ENCODE measurements around the gene SHISA6.

The SHISA6 gene

GRCh38 chr17:11430751-11431150 is 189.7 kb downstream of the SHISA6 start:
- no peak for FAIRE-seq

GRCh38 chr17:11438673-11439072 is 197.7 kb downstream of the SHISA6 start:
- DNase-seq (ENCODE audit: insufficient read length, low spot score) (no peak), FAIRE-seq (no peak)

More at GRCh38 chr17:11430751-11431150, 189.7 kb downstream of the SHISA6 start:
- DNase-seq (ENCODE audit: insufficient read length, low spot score): no peak

- DNase-seq (ENCODE audit: insufficient read length, low spot score) (no peak), FAIRE-seq (no peak)
These were observed 200.0 kb downstream of the SHISA6 start for GRCh38 chr17:11441004-11441403.

GRCh38 chr17:11446316-11446715 is 205.3 kb downstream of the SHISA6 start:
- DNase-seq (ENCODE audit: insufficient read length, low spot score) (no peak), FAIRE-seq (no peak)

- FAIRE-seq (no peak), DNase-seq (ENCODE audit: insufficient read length, low spot score) (no peak)
These were observed 213.1 kb downstream of the SHISA6 start for GRCh38 chr17:11454096-11454495.

GRCh38 chr17:11458279-11458678 is 217.3 kb downstream of the SHISA6 start:
- DNase-seq (ENCODE audit: insufficient read length, low spot score) (no peak), FAIRE-seq (no peak)

- FAIRE-seq (no peak), DNase-seq (ENCODE audit: insufficient read length, low spot score) (no peak)
These were observed 218.9 kb downstream of the SHISA6 start for GRCh38 chr17:11459861-11460331.

- no peak for FAIRE-seq
These were observed 221.1 kb downstream of the SHISA6 start for GRCh38 chr17:11461993-11462548.

GRCh38 chr17:11467639-11468038 is 226.6 kb downstream of the SHISA6 start:
- no peak for DNase-seq (ENCODE audit: insufficient read length, low spot score)
- FAIRE-seq: no peak

More at GRCh38 chr17:11461993-11462548, 221.1 kb downstream of the SHISA6 start:
- no peak for DNase-seq (ENCODE audit: insufficient read length, low spot score)

- no peak for FAIRE-seq
These were observed 244.5 kb downstream of the SHISA6 start for GRCh38 chr17:11485336-11486100.

GRCh38 chr17:11486101-11486867 is 245.3 kb downstream of the SHISA6 start:
- DNase-seq (ENCODE audit: insufficient read length, low spot score): no peak
- no peak for FAIRE-seq

More at GRCh38 chr17:11485336-11486100, 244.5 kb downstream of the SHISA6 start:
- no peak for DNase-seq (ENCODE audit: insufficient read length, low spot score)

- FAIRE-seq: no peak
These were observed 245.9 kb downstream of the SHISA6 start for GRCh38 chr17:11486868-11487310.

GRCh38 chr17:11487469-11487868 is 246.5 kb downstream of the SHISA6 start:
- no peak for FAIRE-seq
- DNase-seq (ENCODE audit: insufficient read length, low spot score): no peak

More at GRCh38 chr17:11486868-11487310, 245.9 kb downstream of the SHISA6 start:
- DNase-seq (ENCODE audit: insufficient read length, low spot score): no peak

- no peak for DNase-seq (ENCODE audit: insufficient read length, low spot score)
- FAIRE-seq: no peak
These were observed 247.4 kb downstream of the SHISA6 start for GRCh38 chr17:11488407-11488806.

- FAIRE-seq (no peak), DNase-seq (ENCODE audit: insufficient read length, low spot score) (no peak)
These were observed 249.2 kb downstream of the SHISA6 start for GRCh38 chr17:11490171-11490755.

GRCh38 chr17:11492511-11492910 is 251.5 kb downstream of the SHISA6 start:
- FAIRE-seq: no peak
- no peak for DNase-seq (ENCODE audit: insufficient read length, low spot score)

- DNase-seq (ENCODE audit: insufficient read length, low spot score): no peak
These were observed 252.9 kb downstream of the SHISA6 start for GRCh38 chr17:11493936-11494335.

GRCh38 chr17:11495613-11496012 is 254.6 kb downstream of the SHISA6 start:
- DNase-seq (ENCODE audit: insufficient read length, low spot score) (no peak), FAIRE-seq (no peak)

More at GRCh38 chr17:11493936-11494335, 252.9 kb downstream of the SHISA6 start:
- no peak for FAIRE-seq

- FAIRE-seq (no peak), DNase-seq (ENCODE audit: insufficient read length, low spot score) (no peak)
These were observed 258.9 kb downstream of the SHISA6 start for GRCh38 chr17:11499881-11500280.

GRCh38 chr17:11503308-11504035 is 262.5 kb downstream of the SHISA6 start:
- FAIRE-seq: no peak
- no peak for DNase-seq (ENCODE audit: insufficient read length, low spot score)
